Fibroblast of pulmonary artery (primary cell): Measurements from ENCODE around the gene PDCD7.

Experiments used
- DNase-seq: peaks from one replicate; pipeline ENCODE4 v3.0.0-alpha.2; 2010; ENCODE audit warnings: low read depth
- H3K4me3 ChIP-seq: replicated peaks from 2 replicates; pipeline ENCODE4 v1.5.1; 2011; ENCODE audit warnings: low read depth, mild to moderate bottlenecking, control low read depth, low read length, moderate library complexity
- TF ChIP-seq, protein P1 (sequence below): IDR thresholded peaks from 2 replicates; pipeline ENCODE4 v1.5.1; 2011; ENCODE audit warnings: mild to moderate bottlenecking, control low read depth, low read length, inconsistent platforms; ENCODE audit errors: missing control alignments

The PDCD7 gene

DNA sequence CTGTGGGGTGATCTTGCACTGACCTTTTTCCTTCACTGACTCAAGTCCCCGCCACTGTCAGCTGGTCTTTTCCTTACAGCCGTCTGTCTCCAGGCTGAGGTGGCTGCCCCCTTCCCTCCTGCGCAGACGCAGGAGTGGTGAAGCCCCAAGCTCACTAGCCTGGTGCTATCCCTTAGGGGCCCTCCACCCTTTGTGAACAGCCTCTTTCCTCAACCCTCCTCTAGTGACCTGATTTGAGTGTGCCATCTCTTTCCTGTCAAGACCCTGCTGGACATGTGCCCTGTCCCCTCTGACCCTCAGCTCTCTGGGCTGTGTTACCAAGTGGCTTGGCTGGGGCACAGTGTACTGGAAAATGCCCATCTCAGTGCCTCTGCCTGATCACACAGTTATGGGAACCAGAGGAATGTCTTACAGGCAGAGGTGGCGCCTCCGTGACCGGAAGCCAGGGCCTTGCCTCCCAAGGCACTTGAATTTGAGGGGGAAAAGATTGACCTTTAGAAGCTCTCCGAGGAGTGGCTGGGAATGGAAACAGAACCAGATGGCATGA, 48.3 kb downstream of the PDCD7 start:
- no peak overlapping the region for H3K4me3 ChIP-seq
- DNase-seq: no peak
- TF ChIP-seq, protein P1, sequence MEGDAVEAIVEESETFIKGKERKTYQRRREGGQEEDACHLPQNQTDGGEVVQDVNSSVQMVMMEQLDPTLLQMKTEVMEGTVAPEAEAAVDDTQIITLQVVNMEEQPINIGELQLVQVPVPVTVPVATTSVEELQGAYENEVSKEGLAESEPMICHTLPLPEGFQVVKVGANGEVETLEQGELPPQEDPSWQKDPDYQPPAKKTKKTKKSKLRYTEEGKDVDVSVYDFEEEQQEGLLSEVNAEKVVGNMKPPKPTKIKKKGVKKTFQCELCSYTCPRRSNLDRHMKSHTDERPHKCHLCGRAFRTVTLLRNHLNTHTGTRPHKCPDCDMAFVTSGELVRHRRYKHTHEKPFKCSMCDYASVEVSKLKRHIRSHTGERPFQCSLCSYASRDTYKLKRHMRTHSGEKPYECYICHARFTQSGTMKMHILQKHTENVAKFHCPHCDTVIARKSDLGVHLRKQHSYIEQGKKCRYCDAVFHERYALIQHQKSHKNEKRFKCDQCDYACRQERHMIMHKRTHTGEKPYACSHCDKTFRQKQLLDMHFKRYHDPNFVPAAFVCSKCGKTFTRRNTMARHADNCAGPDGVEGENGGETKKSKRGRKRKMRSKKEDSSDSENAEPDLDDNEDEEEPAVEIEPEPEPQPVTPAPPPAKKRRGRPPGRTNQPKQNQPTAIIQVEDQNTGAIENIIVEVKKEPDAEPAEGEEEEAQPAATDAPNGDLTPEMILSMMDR: no peak

DNA sequence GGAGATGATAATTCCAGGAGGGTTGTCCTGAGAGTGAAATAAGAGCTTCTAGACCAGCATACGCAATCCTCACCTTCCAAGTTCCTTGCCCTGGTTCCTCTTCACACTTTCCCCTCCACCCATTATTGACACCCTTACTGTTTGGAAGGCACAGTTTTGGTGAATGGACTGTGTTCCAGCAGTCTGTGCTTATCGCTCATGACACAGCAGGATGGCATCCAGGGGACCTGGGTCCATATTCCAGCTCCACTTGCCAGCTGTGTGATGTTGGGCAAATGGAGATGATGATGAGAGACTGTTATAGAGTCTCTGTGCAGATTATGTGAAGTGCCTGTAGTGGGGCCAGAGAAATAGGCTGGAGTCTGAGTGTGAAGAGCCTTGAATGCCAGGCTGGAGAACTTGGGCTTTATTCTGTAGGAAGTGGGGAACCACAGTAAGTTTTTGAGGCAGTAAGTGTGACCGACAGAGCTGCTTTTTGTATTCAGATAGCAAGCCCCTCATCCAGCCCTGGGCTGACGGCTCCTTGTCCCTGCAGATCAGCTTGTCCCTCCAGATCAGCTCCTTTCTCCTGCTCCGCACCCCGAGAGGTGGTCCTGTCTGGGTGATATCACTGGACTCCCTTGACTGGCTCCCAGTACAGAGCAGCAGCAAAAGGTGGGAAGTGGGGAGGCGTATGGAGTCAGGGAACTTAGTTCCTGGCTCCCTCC, 49.0 kb downstream of the PDCD7 start:
- no peak for DNase-seq
- TF ChIP-seq, protein P1: no peak
- no peak overlapping the region for H3K4me3 ChIP-seq

DNA sequence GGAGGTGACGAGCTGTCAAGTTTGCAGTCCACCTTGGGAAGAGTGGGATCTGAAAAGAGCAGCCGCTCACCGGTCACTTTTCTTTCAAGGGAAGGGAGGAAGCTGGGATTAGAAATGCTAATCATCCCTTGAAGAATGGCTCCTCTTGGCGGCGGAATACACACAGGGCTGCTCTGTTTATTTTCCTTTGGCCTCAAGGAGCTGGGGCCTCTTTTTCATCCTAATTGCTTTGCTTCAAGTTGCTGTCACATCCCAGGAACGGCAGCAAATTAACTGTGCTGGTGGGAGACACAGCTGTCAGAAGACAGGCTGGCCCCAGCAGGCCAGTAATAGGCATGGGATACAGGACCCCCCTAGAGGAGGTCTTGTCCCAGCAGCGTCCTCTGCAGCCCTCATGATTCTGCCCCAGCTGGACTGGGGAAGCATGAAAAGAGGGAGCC, 50.3 kb downstream of the PDCD7 start:
- TF ChIP-seq, protein P1: peak; percentile 49
- H3K4me3 ChIP-seq: no peak overlapping the region
- DNase-seq: peak; percentile 65

DNA sequence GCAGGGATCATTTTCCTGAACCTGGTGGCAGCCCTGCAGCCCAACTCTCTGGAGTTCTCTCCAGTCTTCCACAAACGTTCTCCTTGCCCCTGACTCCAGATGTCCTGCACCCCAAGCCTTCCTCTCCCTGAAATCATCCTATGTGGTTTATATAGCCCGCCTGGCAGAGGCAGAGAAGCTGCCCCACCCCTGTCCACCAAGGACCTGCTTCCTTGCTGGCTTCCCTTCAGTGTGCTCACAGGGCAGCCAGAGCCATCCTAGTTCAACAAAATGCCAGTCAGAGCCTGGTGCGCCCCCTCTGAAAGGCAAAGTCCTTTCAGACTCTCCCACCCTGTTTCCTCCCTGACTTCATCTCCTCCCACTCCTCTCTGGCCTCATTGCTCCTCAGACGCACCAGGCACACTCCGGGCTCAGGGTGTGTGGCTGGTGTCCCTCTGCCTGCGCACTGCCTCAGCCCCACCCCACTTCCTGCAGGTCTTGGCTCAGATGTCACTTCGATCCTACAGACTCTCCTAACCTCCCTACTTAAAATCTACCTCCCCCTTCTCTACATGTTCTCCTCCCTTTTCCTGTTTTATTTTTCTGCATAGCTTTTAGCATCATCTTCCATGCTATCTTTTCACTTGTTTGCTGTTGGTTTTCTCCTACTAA, 51.2 kb downstream of the PDCD7 start:
- TF ChIP-seq, protein P1: no peak
- DNase-seq: no peak
- H3K4me3 ChIP-seq: no peak overlapping the region

DNA sequence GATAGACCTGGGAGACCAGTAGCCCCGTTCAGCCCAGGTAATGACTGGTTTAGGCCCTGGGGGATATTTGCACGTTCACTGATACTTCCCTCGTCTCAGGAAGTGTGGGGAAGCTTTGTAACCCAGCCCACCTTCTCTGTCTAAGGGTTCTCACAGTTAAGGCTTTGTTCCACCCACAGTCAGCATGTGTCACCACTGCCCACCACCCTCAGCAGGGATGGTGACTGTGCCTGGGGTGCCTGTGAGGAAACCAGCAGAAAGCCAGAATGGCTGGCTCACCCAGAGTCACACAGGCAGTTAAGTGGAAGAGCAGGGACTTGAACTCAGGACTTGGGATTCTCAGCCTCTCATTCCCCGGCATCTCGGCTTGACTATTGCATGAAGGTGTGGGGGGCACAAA, 51.9 kb downstream of the PDCD7 start:
- H3K4me3 ChIP-seq: no peak overlapping the region
- DNase-seq: no peak
- TF ChIP-seq, protein P1: no peak

DNA sequence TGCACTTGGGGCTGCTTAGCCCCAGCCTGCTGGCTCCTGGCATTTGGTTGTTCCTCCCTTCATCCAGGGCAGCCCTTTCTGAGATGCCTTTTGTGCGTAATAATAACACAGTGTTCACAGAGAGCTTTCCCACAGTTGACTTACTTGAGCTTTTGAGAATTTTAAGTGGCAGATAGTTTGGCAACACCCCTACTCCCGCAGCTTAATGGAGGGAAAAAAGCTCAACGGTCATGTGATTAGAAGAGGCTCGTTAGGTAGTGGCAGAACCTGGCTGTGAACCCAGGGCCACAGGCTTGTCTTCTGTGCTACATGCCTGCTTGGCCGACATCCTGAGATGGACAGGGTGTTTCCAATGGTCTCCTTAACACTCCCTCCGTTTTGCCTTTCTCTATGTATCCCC, 52.3 kb downstream of the PDCD7 start:
- TF ChIP-seq, protein P1: no peak
- no peak overlapping the region for H3K4me3 ChIP-seq
- DNase-seq: no peak

DNA sequence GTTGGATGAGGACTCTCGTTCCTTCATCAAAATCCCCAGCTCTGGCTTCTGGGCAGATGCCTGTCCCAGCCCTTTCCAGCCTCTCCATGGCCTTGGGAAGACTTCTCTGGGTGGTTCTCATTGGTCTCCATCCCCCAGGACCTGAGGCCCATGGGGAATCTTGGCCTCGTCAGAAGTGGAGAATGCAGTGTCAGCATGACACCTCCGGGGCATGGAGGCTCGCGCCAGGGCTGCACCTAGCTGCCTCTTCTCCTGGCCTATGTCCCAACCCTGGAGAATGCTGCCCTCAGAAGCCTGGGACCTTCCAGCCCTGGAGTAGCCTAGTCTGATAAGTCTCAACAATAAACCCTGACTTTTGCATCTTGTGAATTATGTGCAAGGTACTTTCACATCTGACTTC, 54.0 kb downstream of the PDCD7 start:
- no peak overlapping the region for H3K4me3 ChIP-seq
- TF ChIP-seq, protein P1: no peak
- no peak for DNase-seq
